T-helper 1 cell treated with Interleukin-12 subunit alpha and Interleukin-12 subunit beta and Interleukin-4 antibody, amounts not matched to agents 30 ng/mL and 1 ng/mL, for 36 hours (primary cell): ENCODE results near the gene PRR9. TPM values are rescaled to one million over a fixed set of nuclear protein-coding genes. Genes with fewer than 3 reads are reported as not detected.
"Not testable (repeated sequence)": the region's sequence is repeated elsewhere in the genome, so short reads cannot be mapped to it uniquely, and the experiment has no call there.

Experiments
- intact Hi-C: fragments of 100-400 bp; cut with micrococcal nuclease; formaldehyde crosslinking; loops from one replicate; pipeline ENCODE4 v1.15.1; 2024
- total RNA-seq: library from RNA; stranded (reverse); gene quantifications from 2 replicates; pipeline ENCODE4 v1.2.3, GENCODE V29; 2022

The PRR9 gene
- total RNA-seq, 1 donor from 2014 or later: not detected

GRCh38 chr1:153229076-153229829 lies 11.9 kb downstream of the PRR9 start:
- intact Hi-C loops: not testable (repeated sequence)

GRCh38 chr1:153231363-153231762 lies 14.0 kb downstream of the PRR9 start:
- intact Hi-C loops: no loop called here

DNA sequence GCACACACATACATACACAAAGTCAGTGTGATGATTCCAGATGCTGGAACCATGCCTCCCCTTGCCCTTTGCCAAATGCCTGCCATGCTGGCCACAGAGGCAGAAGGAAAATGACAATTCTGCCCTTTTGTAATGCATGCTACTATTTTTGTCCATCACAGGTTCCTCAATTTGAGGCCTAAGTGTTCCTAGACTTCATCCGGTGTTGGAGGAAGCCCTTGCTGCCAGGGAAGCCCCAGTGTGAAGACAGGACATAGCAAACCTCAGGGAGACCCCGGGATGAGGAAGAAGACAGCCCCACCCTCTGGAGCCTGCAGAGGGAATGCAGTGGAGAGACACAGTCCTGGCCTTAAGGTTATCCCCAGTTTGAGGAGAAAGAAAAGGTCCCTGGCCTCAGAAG lies 14.4 kb downstream of the PRR9 start:
- intact Hi-C loops: no loop called here

GRCh38 chr1:153232553-153232952 lies 15.2 kb downstream of the PRR9 start:
- intact Hi-C loops: no loop called here

DNA sequence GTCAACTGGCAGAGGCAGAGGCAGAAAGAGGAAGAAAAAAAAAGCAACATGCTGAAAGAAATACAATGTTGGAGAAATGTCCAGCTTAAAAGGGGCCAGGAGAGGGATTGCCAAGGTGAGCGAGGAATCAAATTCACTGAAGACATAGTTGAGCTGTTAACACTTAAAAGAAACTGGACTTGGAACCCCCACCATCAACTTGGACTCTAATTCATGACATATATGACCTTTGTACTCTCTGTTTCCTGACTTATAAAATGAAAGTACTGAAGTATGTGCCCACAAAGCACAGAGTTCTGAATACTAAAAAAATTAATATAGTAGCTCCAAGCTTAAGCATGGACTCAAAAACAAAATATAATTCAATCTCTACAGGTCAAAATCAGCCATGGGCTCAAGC lies 16.1 kb downstream of the PRR9 start:
- intact Hi-C loops: no loop called here

- intact Hi-C loops: no loop called here
These were observed 21.1 kb downstream of the PRR9 start for GRCh38 chr1:153238527-153238926.

DNA sequence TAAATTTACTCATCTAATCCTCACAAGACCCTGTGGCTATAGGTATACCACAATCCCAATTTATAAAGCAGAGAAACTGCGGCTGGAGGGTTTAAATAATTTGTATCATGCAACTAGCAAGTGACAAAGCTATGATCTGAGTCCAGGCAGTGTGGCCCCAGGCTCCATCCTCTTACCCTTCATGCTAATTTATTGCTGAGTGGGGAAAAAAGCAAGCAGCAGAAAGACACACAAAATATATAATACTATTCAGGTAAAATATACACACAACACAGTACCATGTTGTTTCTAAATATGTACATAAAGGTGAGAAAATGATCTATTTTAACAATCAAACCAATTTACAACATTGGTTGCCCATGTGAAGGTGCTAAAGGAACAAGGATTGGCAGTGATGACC lies 24.8 kb downstream of the PRR9 start:
- intact Hi-C loops: no loop called here

DNA sequence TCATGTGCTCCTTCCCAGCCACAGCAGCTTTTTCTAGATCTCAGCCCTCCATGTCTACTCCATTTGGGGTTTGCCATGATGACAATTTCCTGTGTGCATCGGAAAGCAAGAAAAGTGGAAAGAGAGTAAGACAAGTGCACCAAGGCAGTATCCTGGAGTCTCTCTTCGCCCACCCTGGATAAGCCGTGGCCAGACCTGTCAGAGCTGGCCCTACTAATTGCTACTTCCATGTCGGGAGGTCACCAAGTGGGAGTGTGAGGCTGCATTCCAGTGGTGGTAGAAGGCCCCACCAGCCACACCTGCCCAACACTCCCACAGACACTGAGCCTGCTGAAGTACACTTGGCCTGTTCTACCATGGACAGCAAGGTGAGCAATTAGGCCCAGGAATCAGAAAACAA lies 28.1 kb downstream of the PRR9 start:
- intact Hi-C loops: no loop called here

DNA sequence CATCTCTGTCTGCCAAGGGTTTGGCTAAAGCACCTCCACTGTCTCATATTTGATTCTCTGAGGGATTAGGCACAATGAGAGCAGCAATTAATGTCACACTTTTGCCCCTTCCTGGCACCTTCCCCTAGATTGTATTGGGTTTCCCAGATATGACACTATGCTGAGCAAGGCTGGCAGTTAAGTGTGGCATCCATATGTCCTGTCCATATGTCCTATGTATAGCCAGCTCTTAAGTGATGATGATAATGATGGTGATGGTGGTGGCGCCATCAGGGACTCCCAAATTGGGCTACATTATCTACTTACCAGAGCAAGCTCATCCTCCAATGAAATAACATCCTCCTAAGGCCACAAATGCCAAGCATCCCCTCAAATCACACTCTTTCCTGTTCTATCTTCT lies 28.6 kb downstream of the PRR9 start:
- intact Hi-C loops: no loop called here

DNA sequence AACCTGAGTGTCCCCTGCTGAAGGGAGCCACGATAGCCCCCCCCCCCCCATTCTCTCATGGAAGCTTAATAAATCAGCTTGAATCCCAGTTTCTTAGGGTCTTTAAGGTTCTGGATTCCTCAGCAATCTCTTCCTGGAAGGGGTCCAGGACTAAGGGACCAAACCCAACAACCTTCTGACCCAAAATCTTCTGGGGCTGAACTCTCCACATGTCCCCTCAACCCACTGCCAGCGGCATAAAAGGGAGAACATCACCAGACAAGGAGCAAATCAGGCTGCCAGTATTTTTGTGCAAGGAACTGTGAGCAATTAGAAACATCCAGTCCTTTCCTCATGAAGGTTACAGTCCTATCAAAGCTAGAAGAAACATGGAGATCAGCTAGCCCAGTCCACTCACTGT lies 29.4 kb downstream of the PRR9 start:
- intact Hi-C loops: no loop called here

GRCh38 chr1:153248176-153248879 lies 30.9 kb downstream of the PRR9 start:
- intact Hi-C loops: no loop called here

- intact Hi-C loops: no loop called here
These were observed 32.8 kb downstream of the PRR9 start for GRCh38 chr1:153250166-153250565.

DNA sequence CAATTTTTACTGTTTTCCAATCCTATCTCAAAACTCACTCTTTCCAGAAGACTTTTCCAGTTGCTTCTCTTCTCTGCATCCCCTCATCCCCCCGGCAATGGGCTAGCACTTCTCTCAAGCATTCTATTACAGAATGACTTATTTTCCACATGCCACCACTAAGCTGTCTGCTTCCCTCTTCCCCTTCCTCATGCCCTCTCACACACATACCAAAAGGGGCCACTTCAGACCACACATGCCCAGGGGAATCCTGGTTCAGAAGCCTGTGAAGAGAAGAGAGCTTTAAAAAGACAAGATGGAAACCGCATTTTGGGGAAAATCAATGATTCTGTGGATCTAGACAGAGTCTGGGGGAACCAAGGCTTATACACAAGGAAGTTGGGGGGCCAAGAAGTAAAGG lies 33.7 kb downstream of the PRR9 start:
- intact Hi-C loops: no loop called here

DNA sequence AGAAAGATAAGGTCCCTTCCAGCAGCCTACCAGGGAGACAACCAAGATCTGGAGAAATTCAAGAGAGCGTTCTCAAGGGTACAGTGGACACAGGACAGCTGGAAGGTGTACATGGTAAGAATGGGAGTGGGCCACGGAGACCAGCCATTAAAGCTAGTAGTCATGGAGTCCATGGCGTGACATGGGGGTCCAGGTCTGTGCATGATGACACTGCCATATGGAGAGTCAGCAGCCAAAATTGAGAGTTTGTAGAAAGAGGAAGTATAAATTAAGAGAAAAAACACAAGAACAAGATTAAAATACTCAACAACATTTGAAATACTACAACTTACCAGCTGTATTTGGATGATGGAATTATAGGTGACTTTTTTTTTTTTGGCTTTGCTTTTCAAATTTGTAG lies 34.2 kb downstream of the PRR9 start:
- intact Hi-C loops: no loop called here

- intact Hi-C loops: no loop called here
These were observed 34.6 kb downstream of the PRR9 start for GRCh38 chr1:153251988-153252387.

GRCh38 chr1:153253076-153253475 lies 35.7 kb downstream of the PRR9 start:
- intact Hi-C loops: no loop called here

- intact Hi-C loops: no loop called here
These were observed 36.3 kb downstream of the PRR9 start for GRCh38 chr1:153253693-153254092.

DNA sequence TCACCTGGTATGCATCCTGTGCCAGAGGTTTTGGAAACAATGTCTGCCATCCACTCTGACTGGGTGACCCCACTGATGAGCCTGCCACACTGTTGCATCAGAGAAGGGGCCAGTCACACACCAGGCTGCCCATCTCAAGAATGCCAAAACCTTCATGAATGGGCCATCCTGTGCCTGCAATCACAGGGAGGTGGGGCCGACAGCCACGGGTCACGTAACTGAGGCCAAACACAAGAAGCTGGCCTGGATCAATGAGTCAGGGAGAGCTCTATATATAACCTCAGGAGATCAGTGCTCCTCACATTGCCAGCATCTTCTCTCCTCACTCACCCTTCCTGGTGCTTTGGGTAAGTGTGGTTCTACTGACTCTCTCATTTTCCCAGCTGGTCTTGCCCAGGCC lies 42.0 kb downstream of the PRR9 start, which contains the start of gene LORICRIN:
LORICRIN (plus strand) TSS at position 301 of the 400 bp plus-strand sequence. CDS start 1,263 bp downstream, outside the sequence.
- intact Hi-C loops: no loop called here

DNA sequence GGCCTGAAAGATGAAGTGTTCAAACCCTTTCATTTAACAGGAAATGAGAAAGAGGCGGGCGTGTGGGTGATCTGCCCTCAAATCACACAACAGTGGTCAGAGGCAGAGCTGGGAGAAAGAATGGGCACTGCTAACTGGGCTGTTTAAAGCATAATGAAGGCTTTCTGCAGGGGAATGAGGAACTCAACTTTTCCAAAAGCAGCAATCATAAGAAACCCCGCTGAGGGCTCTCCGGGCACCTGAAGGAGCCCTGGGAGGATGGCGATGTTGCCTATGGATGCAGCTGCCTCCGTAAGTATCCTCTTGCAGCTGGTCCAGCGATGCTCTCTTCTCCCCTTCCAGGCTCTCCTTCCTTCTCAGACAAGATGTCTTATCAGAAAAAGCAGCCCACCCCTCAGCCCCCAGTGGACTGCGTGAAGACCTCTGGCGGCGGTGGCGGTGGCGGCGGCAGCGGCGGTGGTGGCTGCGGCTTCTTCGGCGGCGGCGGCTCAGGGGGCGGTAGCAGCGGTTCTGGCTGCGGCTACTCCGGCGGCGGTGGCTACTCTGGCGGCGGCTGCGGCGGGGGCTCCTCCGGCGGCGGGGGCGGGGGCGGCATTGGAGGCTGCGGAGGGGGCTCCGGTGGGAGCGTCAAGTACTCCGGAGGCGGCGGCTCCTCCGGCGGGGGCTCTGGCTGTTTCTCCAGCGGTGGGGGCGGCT lies 43.3 kb downstream of the PRR9 start:
- intact Hi-C loops: no loop called here

DNA sequence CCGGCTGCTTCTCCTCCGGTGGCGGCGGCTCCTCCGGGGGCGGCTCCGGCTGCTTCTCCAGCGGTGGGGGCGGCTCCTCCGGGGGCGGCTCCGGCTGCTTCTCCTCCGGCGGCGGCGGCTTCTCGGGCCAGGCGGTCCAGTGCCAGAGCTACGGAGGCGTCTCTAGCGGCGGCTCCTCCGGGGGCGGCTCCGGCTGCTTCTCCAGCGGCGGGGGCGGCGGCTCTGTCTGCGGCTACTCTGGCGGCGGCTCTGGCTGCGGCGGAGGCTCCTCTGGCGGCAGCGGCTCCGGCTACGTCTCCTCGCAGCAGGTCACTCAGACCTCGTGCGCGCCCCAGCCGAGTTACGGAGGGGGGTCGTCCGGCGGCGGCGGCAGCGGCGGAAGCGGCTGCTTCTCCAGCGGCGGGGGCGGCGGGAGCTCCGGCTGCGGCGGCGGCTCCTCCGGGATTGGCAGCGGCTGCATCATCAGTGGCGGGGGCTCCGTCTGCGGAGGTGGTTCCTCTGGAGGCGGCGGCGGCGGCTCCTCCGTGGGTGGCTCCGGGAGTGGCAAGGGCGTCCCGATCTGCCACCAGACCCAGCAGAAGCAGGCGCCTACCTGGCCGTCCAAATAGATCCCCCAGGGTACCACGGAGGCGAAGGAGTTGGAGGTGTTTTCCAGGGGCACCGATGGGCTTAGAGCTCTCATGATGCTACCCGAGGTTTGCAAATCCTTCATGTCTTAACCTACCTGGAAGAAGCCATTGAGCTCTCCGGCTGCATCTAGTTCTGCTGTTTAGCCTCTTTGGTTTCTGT lies 44.1 kb downstream of the PRR9 start:
- intact Hi-C loops: no loop called here

- intact Hi-C loops: no loop called here
These were observed 44.6 kb downstream of the PRR9 start for GRCh38 chr1:153262070-153262366.
